ENCODE data around the gene RHBDL1.

RHBDL1 gene

DNA sequence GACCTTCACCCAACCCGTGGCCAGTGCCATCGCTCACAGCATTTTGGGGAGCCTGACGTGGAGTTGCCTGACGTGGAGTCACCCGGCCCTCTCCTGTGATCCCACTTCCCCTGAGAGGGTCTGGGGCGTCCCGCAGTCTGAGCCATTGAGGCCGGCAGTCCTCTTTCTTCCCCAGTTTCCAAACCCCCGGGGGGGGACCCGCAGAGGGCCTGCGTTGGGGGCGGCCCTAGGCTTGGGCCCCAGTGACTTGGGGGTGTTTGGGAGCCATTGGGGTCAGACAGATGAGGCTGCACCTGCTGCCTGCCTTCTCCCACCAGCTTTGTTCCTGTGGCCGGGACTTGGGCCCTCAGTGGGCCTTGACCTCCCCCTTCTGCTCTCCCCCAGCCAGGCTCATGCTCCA is 5.8 kb upstream of the RHBDL1 start:
- in situ Hi-C loops (cut with HindIII; ENCODE audit: low sequenced_read_pairs), result no loop called here

DNA sequence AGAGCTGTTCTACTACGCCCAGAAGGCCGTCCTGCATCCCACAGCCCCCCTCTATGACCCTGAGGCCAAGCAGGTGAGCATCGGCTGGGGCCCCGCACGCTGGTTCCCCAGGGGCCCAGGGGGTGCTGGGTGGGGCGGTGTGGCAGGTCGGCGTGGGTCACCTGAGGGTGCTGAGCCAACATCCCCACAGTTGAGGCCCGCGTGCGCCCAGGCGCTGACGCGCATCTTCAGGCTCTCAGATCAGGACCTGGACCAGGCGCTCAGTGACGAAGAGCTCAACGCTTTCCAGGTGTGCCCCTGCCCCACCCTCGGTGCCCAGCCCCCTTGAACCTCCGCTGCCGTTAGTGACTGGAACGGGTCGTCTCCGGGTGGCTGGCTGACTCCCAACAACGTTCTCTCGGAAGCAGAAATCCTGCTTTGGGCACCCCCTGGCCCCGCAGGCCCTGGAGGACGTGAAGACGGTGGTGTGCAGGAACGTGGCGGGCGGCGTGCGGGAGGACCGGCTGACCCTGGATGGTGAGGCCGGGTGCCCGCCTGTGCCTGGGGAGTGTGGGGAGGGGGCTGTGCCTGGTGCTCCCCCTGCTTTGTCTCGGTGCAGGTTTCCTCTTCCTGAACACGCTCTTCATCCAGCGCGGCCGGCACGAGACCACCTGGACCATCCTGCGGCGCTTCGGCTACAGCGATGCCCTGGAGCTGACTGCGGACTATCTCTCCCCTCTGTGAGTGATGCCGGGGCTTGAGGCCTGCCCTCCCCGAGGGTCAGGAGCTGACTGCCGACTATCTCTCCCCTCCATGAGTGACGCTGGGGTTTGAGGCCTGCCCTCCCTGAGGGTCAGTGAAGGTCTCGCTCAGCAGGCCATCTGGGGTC is 4.8 kb upstream of the RHBDL1 start:
- in situ Hi-C loops (cut with HindIII; ENCODE audit: low sequenced_read_pairs), result no loop called here

DNA sequence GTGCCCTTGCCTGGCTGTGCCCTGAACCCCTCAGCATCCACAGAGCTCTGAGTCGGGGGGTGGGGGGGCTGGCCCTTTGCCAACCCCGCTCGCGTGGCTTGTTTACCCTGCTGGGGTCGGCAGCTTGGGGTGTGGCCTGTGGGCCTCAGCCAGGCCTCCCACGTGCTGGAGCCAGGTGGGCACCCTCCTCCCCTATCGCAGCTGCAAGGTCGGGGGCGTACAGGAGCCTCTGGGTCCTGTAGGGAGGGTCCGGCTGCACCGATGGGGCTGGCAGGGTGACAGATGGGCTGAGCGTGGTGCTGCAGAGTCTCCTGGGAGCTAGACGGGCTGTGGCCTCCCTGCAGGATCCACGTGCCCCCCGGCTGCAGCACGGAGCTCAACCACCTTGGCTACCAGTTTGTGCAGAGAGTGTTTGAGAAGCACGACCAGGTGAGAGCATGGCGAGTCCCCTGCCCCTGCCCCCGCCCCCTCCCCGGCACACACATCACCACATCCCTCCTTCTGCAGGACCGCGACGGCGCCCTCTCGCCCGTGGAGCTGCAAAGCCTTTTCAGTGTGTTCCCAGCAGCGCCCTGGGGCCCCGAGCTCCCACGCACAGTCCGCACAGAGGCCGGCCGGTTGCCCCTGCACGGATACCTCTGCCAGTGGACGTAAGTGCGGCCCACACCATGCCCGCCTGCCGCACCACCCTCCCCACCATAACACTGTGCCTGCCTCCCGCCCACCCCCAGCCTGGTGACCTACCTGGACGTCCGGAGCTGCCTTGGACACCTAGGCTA is 3.9 kb upstream of the RHBDL1 start:
- in situ Hi-C loops (cut with HindIII; ENCODE audit: low sequenced_read_pairs), result no loop called here

DNA sequence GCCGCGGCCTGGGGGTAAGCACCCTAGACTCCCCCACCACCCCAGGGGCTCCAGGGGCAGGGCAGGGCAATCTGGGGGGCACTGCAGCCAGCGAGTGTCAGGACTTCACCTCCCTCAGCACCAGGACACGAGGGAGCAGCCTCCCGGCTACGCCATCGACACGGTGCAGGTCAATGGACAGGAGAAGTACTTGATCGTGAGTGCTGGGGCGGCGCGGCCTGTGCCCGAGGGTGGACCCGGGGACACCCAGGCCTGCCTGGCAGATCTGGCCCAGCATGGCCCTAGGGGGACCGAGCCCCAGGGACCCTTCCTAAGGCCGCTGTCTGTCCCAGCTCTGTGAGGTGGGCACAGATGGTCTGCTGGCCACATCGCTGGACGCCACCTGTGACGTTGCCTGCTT is 3.1 kb upstream of the RHBDL1 start:
- in situ Hi-C loops (cut with HindIII; ENCODE audit: low sequenced_read_pairs), result no loop called here

DNA sequence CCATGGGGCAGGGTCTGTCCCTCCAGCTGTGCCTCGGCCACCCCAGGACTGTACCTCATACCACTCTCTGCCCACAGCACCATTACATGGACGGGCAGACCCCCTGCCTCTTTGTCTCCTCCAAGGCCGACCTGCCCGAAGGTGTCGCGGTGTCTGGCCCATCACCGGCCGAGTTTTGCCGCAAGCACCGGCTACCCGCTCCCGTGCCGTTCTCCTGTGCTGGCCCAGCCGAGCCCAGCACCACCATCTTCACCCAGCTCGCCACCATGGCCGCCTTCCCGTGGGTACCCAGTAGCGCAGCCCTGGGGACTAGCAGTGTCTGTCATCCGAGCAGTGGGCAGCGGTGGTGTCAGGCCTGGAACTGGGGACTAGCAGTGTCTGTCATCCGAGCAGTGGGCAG is 2.6 kb upstream of the RHBDL1 start:
- in situ Hi-C loops (cut with HindIII; ENCODE audit: low sequenced_read_pairs), result no loop called here

DNA sequence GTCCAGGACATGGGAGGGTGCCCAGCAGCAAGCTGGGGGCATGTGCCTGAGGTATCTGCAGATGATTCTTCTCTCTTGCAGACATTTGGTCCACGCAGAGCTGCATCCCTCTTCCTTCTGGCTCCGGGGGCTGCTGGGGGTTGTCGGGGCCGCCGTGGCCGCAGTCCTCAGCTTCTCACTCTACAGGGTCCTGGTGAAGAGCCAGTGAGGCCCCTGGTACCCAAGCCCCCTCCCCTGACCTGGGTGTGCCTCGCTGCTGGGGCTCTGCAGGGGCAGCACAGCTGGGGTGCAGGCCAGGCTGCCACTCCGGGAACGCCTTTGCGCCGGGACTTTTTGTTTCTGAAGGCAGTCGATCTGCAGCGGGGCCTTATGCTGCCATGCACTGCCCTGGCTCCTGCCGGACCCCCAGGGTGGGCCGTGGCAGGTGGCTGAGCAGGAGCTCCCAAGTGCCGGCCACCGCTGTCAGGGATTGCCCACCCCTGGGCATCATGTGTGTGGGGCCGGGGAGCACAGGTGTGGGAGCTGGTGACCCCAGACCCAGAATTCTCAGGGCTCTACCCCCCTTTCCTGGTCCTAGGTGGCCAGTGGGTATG is 2.0 kb upstream of the RHBDL1 start:
- in situ Hi-C loops (cut with HindIII; ENCODE audit: low sequenced_read_pairs), result no loop called here

DNA sequence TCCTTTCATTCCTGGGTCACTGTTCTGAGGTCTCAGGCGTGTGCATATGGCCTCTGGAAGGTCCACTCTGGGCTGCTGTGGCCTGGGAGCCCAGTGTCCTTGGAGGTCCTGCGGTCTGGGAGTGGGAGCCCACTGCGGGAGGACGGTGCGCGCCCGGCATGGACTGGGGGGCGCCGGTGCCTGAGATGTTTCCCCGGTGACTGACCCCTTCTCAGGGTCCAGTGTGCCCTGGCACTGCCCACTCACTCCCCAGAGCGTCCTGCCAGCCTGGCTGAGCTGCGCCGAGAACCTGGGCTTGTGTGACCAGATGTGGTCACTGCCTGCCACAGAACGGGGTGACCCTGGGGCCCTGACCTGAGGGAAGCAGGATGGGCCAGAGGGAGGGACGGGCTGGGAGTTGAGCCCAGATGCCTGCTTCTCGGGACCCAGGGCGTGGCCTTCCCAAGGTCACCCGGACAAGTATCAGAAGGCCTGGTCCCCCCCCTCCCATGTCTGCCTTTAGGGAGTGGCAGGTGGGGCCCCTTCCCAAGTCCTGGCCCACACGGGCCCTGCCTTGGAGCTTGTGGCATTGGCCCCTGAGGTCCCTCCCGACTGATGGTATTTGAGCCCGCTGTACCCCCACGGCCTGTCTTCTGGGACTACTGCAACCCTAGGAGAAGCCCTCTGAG is 1.1 kb upstream of the RHBDL1 start:
- in situ Hi-C loops (cut with HindIII; ENCODE audit: low sequenced_read_pairs), result no loop called here

DNA sequence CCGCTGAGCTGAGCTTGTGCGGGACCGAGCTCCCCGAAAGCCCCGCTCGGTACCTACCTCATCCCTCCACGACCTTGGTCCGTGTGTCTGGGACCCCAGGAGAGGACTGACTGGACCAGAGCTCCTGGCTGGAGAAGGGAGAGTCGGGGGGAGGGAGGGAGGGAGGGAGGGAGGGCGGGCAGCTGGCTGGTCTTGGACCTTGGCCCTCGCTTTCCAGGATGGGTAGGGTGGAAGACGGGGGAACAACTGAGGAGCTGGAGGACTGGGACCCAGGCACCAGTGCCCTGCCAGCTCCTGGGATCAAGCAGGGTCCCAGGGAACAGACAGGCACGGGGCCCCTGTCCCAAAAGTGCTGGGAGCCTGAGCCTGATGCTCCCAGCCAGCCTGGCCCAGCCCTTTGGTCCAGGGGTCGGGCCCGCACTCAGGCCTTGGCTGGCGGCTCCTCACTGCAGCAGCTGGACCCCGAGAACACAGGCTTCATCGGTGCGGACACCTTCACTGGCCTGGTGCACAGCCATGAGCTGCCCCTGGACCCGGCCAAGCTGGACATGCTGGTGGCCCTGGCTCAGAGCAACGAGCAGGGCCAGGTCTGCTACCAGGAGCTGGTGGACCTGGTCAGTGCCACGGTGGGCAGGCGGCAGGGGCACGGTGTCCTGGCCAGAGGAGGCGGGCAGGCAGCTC is 553 bp downstream of the RHBDL1 start:
- in situ Hi-C loops (cut with HindIII; ENCODE audit: low sequenced_read_pairs), result no loop called here

DNA sequence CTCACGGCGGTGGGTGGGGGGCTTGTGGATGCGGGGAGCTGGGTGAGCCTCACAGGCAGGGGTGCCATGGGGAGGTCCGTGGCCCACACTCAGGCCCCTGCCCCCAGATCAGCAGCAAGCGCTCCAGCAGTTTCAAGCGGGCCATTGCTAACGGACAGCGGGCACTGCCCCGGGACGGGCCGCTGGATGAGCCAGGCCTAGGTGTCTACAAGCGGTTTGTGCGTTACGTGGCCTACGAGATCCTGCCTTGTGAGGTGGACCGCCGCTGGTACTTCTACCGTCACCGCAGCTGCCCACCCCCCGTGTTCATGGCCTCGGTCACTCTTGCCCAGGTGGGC is 1.1 kb downstream of the RHBDL1 start:
- in situ Hi-C loops (cut with HindIII; ENCODE audit: low sequenced_read_pairs), result no loop called here

DNA sequence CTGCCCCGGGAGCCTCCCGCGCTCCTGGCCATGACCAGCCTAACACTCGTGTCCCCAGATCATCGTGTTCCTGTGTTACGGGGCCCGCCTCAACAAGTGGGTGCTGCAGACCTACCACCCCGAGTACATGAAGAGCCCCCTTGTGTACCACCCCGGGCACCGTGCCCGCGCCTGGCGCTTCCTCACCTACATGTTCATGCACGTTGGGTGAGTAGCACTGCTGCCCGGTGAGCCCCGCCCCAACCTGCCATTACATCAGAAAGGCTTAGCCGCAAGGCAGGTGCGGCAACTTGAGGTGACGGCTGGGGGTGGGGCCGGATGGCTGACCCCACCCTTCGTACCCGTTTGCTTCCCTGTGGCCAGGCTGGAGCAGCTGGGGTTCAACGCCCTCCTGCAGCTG is 1.4 kb downstream of the RHBDL1 start:
- in situ Hi-C loops (cut with HindIII; ENCODE audit: low sequenced_read_pairs), result no loop called here

DNA sequence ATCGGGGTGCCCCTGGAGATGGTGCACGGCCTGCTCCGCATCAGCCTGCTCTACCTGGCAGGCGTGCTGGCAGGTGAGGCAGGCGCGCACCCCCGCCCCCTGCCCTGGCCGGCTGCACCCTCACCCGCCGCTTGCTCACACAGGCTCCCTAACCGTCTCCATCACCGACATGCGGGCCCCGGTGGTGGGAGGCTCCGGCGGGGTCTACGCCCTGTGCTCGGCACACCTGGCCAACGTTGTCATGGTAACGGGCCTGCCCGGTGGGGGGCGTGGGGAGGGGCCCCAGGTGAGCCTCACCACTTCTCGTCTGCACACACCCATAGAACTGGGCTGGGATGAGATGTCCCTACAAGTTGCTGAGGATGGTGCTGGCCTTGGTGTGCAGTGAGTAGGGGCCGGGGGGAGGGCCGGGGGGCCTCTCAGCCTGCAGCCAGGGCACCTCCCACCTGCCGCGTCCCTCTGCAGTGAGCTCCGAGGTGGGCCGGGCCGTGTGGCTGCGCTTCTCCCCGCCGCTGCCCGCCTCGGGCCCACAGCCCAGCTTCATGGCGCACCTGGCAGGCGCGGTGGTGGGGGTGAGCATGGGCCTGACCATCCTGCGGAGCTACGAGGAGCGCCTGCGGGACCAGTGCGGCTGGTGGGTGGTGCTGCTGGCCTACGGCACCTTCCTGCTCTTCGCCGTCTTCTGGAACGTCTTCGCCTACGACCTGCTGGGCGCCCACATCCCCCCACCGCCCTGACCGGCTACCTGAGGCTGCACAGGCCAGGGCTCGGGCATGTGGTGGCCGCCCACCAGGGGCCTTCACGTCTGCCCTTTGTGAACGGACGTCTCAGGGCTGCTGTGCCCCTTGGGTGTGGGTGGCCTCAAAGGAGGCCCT is 2.1 kb downstream of the RHBDL1 start:
- in situ Hi-C loops (cut with HindIII; ENCODE audit: low sequenced_read_pairs), result no loop called here

DNA sequence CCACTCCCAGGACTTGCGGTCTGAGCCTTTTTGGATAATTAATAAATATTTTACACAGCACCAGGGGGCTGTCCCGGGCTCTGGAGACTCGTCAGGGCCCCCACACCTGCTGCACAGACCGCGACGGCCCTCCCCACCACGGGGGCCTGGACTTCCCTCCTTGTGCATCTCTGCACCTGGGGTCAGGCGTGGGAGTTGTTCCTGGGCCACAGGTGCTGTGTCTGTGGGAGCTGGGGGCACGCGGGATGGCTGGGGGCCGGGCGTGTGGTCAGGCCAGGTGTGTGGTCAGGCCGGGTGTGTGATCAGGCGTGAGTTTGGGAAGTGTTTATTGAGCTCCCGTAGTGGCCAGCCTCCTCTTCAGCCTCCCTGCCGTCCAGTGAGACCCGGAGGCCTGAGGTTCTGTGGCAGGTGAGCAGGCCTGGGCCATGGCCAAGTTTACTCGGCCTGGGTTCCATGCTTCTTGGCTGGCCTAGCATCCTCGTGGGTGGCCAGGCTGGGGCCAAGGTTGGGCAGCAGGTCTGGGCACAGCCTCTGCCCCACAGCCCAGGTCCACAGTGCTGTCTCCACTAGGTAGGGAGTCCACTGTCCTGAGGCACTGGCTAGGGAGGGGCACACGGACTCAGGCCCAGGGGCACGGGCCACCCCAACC is 2.9 kb downstream of the RHBDL1 start:
- in situ Hi-C loops (cut with HindIII; ENCODE audit: low sequenced_read_pairs), result no loop called here

DNA sequence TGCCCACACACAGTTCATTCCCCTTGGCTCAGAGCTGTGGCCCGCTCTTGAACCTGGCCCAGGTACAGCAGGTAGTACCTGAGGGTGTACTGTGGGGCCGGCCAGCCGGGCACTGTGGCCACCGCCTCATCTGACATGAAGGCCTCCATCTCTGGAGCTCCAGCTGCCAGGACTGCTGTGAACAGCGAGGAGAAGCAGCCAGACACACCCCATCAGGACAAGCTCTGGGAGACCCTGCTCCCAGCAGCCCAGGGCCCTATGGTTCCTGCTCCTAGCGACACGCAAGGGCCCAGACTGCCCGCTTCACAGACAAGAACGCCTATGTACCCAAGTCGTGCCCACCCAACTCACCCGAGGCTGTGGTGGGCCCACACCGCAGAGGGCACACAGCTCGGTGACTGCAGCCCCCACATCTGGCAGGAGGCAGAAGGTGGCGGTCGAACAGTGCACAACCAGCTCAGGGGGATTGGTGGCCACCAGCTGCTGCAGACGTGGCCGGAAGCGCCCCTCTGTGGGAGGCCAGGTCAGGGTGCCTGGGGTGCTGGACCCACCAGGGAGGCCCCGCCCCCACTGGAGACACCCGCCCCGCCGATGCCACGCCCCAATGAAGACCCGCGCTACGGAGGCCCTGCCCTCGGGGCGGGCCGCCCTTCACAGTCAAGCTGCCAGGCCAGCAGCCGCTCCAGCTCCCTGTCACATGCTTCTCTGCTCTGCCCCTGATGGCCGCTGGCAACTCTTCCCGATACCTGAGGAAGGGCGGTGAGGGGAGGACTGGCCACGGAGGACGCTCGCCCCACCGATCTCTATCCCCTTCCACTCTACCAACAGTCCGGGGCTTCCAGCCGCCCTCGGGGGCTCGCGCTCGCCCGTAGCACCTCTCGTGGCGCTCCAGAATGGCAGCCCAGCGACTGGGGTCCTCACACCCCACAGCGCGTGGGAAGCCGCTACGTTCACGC is 3.7 kb downstream of the RHBDL1 start:
- in situ Hi-C loops (cut with HindIII; ENCODE audit: low sequenced_read_pairs), result no loop called here

DNA sequence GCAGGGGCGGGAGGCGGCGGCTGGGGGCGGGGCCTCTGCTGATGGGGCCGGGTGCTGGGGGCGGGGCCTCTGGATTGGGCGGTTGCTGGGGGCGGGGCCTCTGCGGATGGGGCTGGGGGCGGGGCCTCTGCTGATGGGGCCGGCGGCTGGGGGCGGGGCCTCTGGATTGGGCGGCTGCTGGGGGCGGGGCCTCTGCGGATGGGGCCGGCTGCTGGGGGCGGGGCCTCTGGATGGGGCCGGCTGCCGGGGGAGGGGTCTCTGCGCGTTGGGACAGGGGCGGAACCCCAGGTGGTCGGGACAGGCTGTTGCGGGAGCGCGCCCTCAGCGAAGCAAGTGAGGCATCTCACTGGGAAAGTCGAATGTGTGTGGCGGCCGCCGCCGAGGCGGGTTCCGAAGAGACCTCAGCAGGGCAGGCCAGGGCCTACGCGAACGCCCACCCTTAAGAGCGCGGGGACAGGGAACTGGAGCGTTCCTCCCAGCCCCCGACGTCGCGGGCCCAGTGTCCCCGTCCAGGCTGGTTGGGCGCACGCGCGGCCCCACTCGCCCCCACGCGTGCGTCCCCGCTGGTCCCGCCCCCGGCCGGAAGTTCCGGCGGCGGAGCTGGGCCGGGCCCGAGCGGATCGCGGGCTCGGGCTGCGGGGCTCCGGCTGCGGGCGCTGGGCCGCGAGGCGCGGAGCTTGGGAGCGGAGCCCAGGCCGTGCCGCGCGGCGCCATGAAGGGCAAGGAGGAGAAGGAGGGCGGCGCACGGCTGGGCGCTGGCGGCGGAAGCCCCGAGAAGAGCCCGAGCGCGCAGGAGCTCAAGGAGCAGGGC is 4.5 kb downstream of the RHBDL1 start, which contains the start of gene STUB1:
Gene STUB1 (plus strand): TSS at position 597 of the 811 bp plus-strand sequence. CDS start 116 bp downstream, at position 713.
- in situ Hi-C loops (cut with HindIII; ENCODE audit: low sequenced_read_pairs), result no loop called here

DNA sequence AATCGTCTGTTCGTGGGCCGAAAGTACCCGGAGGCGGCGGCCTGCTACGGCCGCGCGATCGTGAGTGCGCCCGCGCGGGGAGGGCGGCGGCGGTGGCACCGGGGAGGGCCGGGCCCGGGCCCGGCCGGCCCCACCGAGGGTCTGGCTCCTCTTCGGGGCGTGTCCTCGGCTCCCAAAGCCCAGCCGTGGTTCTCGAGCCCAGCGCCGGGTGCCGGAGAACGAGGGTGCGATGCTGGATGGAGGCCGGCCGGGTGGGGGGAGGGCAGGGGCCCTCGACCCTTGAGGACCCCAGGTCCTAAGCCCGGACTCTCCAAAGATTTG is 5.1 kb downstream of the RHBDL1 start:
- in situ Hi-C loops (cut with HindIII; ENCODE audit: low sequenced_read_pairs), result no loop called here

DNA sequence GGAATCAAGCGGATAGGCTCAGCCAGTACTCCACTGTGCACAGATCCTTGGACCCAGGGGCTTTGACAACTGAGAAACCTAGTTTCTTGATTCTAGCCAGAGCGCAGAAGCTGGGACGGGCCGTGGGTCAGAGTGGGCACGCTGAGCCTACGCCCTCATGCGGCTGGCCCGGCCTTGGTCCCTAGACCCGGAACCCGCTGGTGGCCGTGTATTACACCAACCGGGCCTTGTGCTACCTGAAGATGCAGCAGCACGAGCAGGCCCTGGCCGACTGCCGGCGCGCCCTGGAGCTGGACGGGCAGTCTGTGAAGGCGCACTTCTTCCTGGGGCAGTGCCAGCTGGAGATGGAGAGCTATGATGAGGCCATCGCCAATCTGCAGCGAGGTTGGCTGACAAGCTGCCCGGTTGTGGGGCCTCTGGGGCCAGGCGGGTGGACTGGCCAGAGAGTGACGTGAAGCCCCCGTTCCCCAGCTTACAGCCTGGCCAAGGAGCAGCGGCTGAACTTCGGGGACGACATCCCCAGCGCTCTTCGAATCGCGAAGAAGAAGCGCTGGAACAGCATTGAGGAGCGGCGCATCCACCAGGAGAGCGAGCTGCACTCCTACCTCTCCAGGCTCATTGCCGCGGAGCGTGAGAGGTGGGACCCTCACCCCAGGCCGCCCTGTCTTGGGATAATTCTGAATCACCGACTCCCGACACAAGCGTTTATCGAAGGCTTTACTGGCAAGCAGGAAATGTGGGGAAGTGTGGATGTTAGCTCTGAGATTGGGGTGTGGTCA is 5.7 kb downstream of the RHBDL1 start:
- in situ Hi-C loops (cut with HindIII; ENCODE audit: low sequenced_read_pairs), result no loop called here

Measured in endothelial cell of hepatic sinusoid (primary cell).